SKM-1 treated with dmso at 0.1 percent for 144 hours (cell line): Measurements from ENCODE around the gene TTLL11.
A peak's percentile ranks its signal among the peaks of the same experiment; 100 is the strongest.
"Not testable (repeated sequence)": the region's sequence is repeated elsewhere in the genome, so short reads cannot be mapped to it uniquely, and the experiment has no call there.

Source experiments
- DNase-seq: peaks from one replicate; lab custom pipeline; 2025; ENCODE audit not compliant: unreplicated experiment; lab: John Stamatoyannopoulos, UW

TTLL11 gene

GRCh38 chr9:121912812-121913627, 180.1 kb downstream of the TTLL11 start:
- peak; percentile 80 for DNase-seq

GRCh38 chr9:121910491-121911040, 182.5 kb downstream of the TTLL11 start:
- DNase-seq, result no peak

GRCh38 chr9:121909111-121909510, 184.0 kb downstream of the TTLL11 start:
- no peak for DNase-seq

GRCh38 chr9:121906074-121906870, 186.8 kb downstream of the TTLL11 start:
- DNase-seq, result no peak

- no peak for DNase-seq
Observed at GRCh38 chr9:121902461-121903135, 190.5 kb downstream of the TTLL11 start.

- no peak for DNase-seq
Observed at GRCh38 chr9:121901616-121902015, 191.5 kb downstream of the TTLL11 start.

- DNase-seq, result no peak
Observed at GRCh38 chr9:121900163-121900562, 192.9 kb downstream of the TTLL11 start.

- no peak for DNase-seq
Observed at GRCh38 chr9:121898856-121899255, 194.3 kb downstream of the TTLL11 start.

GRCh38 chr9:121897140-121897539, 196.0 kb downstream of the TTLL11 start:
- DNase-seq, result no peak

- DNase-seq, result no peak
Observed at GRCh38 chr9:121896545-121896943, 196.6 kb downstream of the TTLL11 start.

- DNase-seq, result no peak
Observed at GRCh38 chr9:121895818-121896544, 197.1 kb downstream of the TTLL11 start.

GRCh38 chr9:121895358-121895757, 197.8 kb downstream of the TTLL11 start:
- no peak for DNase-seq

- not testable (repeated sequence) for DNase-seq
Observed at GRCh38 chr9:121894380-121894779, 198.7 kb downstream of the TTLL11 start.

GRCh38 chr9:121893786-121894185, 199.3 kb downstream of the TTLL11 start:
- no peak for DNase-seq

GRCh38 chr9:121892706-121893105, 200.4 kb downstream of the TTLL11 start:
- DNase-seq, result no peak

- no peak for DNase-seq
Observed at GRCh38 chr9:121890746-121891145, 202.4 kb downstream of the TTLL11 start.

- no peak for DNase-seq
Observed at GRCh38 chr9:121889990-121890563, 203.0 kb downstream of the TTLL11 start.

- DNase-seq, result no peak
Observed at GRCh38 chr9:121888438-121888775, 204.7 kb downstream of the TTLL11 start.

- no peak for DNase-seq
Observed at GRCh38 chr9:121887553-121888437, 205.3 kb downstream of the TTLL11 start.
